Vagina (tissue), 2 donors: Measurements from ENCODE around the gene HSPB2. TPM values are rescaled to one million over a fixed set of nuclear protein-coding genes. Genes with fewer than 3 reads are reported as not detected.

ENCODE experiments used
- DNase-seq, 2 donors: peaks; one replicate each; pipeline ENCODE4 v3.0.0-alpha.2; 2017; ENCODE audit errors: extremely low spot score in 2 of 2
- H3K27ac ChIP-seq: fragments of 200-600 bp; sonication (generic); one replicate; pipeline ENCODE4 v1.5.1; 2019
- H3K27me3 ChIP-seq: fragments of 200-600 bp; sonication (generic); one replicate; pipeline ENCODE4 v1.5.1; 2019
- H3K36me3 ChIP-seq, 2 donors: fragments of 200-600 bp; sonication (generic); one replicate each; pipeline ENCODE4 v1.5.1; 2017 to 2019
- H3K4me1 ChIP-seq: fragments of 200-600 bp; sonication (generic); one replicate; pipeline ENCODE4 v1.5.1; 2019
- H3K4me3 ChIP-seq, 2 donors: fragments of 200-600 bp; sonication (generic); 1 replicate in 1 of 2; 2 replicates in 1 of 2; pipeline ENCODE4 v1.5.1; 2016 to 2019
- H3K9me3 ChIP-seq: fragments of 200-600 bp; sonication (generic); one replicate; pipeline ENCODE4 v1.5.1; 2019
- POLR2A ChIP-seq, 2 donors: fragments of 450-650 bp; IDR thresholded peaks; one replicate each; pipeline ENCODE4 v1.6.1; 2017; ENCODE audit warnings: antibody characterized with exemption in 2 of 2, mild to moderate bottlenecking in 2 of 2, moderate library complexity in 2 of 2
- POLR2AphosphoS5 ChIP-seq, 2 donors: sonication (generic); formaldehyde crosslinking; IDR thresholded peaks; one replicate each; pipeline ENCODE4 v1.9.0; 2017; ENCODE audit warnings: antibody characterized with exemption in 2 of 2, mild to moderate bottlenecking in 2 of 2, low read depth in 1 of 2; ENCODE audit not compliant: insufficient read depth in 1 of 2
- intact Hi-C: fragments of 100-400 bp; cut with DNase I; formaldehyde crosslinking; loops from one replicate; pipeline ENCODE4 v1.15.1; 2023
- total RNA-seq: library from RNA; depleted of rRNA; stranded (reverse); fragments of >200 nt; gene quantifications from one replicate; pipeline ENCODE4 v1.2.3, GENCODE V29; 2016
- TF ChIP-seq, protein P1 (sequence below), 3 experiments: fragments of 450-650 bp in 2 of 3; fragments of 200-600 bp in 1 of 3; sonication (generic) in 1 of 3; IDR thresholded peaks; one replicate each; pipeline ENCODE4 v1.5.1; 2017 to 2019; ENCODE audit warnings: antibody characterized with exemption in 3 of 3, mild to moderate bottlenecking in 2 of 3, moderate library complexity in 2 of 3

Gene HSPB2
- total RNA-seq, 1 donor from 2014 or later, result not detected

DNA sequence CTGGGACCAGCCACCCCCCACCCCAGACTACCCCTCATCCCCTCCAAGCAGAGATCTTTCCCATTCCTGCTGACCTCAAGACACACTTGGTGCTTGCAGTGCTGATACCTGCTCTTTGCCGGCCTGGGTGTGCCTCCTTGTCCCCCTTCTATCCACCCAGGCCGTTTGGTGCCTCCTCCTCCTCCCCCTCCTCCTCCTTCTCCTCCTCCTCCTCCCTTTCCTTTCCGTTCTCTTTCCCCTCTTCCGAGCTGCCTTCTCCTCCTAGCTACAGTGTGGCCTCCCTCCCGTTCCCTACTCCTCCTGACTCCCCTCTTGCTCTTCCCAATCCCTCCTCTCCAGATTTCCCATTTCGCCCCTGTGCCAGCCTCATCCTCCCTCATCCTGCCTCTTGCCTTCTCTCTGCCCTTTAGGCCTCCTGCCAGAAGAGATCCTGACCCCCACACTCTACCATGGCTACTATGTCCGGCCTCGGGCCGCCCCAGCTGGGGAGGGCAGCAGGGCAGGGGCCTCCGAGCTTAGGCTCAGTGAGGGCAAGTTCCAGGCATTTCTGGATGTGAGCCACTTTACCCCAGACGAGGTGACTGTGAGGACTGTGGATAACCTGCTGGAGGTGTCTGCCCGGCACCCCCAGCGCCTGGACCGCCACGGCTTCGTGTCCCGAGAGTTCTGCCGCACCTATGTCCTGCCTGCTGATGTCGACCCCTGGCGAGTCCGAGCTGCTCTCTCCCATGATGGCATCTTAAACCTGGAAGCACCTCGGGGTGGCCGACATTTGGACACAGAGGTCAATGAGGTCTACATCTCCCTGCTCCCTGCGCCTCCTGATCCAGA, 712 bp downstream of the HSPB2 start:
- Histone ChIP-seq H3K9me3 (no peaks in the 10 kb centered on the region), H3K27ac (peak overlapping the region; percentile 99), H3K27me3 (no peaks in the 10 kb centered on the region), H3K4me3 (peak overlapping the region; percentile 58 to 69), H3K4me1 (peaks cover 45% of the 10 kb centered on the region), H3K36me3 (peaks cover 0 to 5% of the 10 kb centered on the region in 2 donors)
- no peak for DNase-seq
- intact Hi-C loops, result no loop called here
- TF ChIP-seq POLR2A (IDR thresholded peaks at IDR 0.05) (no peak), POLR2AphosphoS5 (IDR thresholded peaks at IDR 0.05; ENCODE audit: insufficient read depth in 1 of 2, low read depth in 1 of 2) (peak in 1 of 2 donors; percentile 52)

DNA sequence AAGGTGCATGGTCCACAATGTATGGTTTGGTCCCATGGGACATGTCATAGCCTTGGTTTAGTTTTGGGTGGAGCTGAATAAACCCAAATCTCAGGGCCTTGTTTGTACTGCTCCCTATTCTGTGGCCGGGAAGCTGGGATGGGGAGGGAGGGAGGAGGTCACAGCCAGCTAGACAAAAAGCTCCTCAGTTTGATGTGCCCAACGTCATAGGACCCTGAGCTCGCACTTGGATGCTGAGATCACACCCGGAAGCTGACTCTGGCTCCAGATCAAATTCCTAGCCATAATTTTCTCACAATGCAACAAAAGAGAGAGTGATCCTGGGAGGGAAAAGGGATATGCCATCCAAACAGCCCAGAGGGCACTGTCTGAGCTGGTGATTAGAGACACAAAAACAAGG, 1.5 kb downstream of the HSPB2 start:
- intact Hi-C loops, result no loop called here
- Histone ChIP-seq H3K36me3 (no peaks in the 10 kb centered on the region), H3K4me3 (peak overlapping the region; percentile 58 to 69), H3K4me1 (peaks cover 46% of the 10 kb centered on the region), H3K9me3 (no peaks in the 10 kb centered on the region), H3K27me3 (no peaks in the 10 kb centered on the region), H3K27ac (peak overlapping the region; percentile 99)
- no peak for DNase-seq
- TF ChIP-seq, protein P1, sequence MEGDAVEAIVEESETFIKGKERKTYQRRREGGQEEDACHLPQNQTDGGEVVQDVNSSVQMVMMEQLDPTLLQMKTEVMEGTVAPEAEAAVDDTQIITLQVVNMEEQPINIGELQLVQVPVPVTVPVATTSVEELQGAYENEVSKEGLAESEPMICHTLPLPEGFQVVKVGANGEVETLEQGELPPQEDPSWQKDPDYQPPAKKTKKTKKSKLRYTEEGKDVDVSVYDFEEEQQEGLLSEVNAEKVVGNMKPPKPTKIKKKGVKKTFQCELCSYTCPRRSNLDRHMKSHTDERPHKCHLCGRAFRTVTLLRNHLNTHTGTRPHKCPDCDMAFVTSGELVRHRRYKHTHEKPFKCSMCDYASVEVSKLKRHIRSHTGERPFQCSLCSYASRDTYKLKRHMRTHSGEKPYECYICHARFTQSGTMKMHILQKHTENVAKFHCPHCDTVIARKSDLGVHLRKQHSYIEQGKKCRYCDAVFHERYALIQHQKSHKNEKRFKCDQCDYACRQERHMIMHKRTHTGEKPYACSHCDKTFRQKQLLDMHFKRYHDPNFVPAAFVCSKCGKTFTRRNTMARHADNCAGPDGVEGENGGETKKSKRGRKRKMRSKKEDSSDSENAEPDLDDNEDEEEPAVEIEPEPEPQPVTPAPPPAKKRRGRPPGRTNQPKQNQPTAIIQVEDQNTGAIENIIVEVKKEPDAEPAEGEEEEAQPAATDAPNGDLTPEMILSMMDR (IDR thresholded peaks at IDR 0.05), result no peak
- TF ChIP-seq POLR2AphosphoS5 (IDR thresholded peaks at IDR 0.05; ENCODE audit: insufficient read depth in 1 of 2, low read depth in 1 of 2) (peak in 1 of 2 donors; percentile 52), POLR2A (IDR thresholded peaks at IDR 0.05) (peak in 1 of 2 donors; percentile 35)

DNA sequence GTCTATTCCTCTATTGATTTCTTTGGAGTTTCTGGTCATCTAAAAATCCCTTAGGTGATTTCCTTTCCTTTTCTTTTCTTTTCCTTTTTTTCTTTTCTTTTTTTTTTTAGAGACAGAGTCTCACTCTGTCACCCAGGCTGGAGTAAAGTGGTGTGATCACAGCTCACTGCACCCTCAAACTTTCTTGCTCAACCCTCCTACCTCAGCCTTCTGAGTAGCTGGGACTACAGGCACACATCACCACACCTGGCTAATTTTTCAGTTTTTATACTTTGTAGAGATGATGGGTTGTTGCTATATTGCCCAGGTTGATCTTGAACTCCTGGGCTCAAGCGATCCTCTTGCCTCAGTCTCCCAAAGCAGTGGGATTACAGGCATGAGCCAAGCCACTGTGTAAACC, 4.2 kb downstream of the HSPB2 start:
- Histone ChIP-seq H3K9me3 (no peaks in the 10 kb centered on the region), H3K27me3 (no peaks in the 10 kb centered on the region), H3K4me1 (peaks cover 25% of the 10 kb centered on the region), H3K27ac (no peak overlapping the region), H3K4me3 (no peak overlapping the region), H3K36me3 (no peaks in the 10 kb centered on the region)
- intact Hi-C loops, result no loop called here
- TF ChIP-seq, protein P1 (IDR thresholded peaks at IDR 0.05), result no peak
- no peak for TF ChIP-seq POLR2A (IDR thresholded peaks at IDR 0.05)
- TF ChIP-seq POLR2AphosphoS5 (IDR thresholded peaks at IDR 0.05; ENCODE audit: insufficient read depth in 1 of 2, low read depth in 1 of 2), result no peak
- no peak for DNase-seq

DNA sequence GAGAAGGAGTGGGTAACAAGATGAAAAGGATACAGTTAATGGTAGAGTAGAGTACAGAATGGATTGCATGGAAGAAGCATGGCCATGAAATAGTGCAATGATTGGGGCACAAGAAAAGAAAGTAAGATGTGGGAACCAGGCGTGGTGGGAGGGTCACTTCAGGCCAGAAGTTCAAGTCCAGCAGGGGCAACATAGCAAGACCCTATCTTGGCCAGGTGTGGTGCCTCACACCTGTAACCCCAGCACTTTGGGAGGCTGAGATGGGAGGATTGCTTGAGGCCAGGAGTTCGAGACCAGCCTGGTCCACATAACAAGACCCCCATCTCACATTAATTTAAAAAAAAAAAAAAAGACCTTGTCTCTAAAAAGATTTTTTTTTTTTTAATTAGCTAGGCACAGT, 4.8 kb downstream of the HSPB2 start:
- intact Hi-C loops, result no loop called here
- Histone ChIP-seq H3K27me3 (no peaks in the 10 kb centered on the region), H3K27ac (no peak overlapping the region)

DNA sequence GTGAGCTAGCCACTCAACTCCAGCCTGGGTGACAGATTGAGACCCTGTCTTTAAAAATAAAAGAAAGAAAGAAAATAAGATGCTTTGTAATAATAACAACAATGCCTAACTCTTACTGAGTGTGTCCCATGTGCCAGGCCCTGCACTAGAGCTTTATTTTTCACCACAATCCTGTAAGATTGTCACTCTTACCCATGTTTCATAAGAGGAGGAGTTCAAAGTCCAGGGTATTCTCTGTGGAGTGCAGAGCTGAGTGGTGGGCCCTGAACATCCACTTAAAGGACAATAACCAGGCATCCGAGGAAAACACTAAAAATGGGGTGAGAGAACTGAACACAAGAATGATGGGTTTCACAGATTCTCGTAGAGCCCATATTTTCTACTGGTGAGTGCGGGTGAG, 5.3 kb downstream of the HSPB2 start:
- Histone ChIP-seq H3K4me1 (peaks cover 29% of the 10 kb centered on the region), H3K27me3 (no peaks in the 10 kb centered on the region), H3K27ac (peak overlapping the region; percentile 50), H3K9me3 (no peaks in the 10 kb centered on the region), H3K36me3 (no peaks in the 10 kb centered on the region), H3K4me3 (no peak overlapping the region)
- DNase-seq, result no peak
- TF ChIP-seq POLR2A (IDR thresholded peaks at IDR 0.05), result no peak
- TF ChIP-seq, protein P1 (IDR thresholded peaks at IDR 0.05), result no peak
- no peak for TF ChIP-seq POLR2AphosphoS5 (IDR thresholded peaks at IDR 0.05; ENCODE audit: insufficient read depth in 1 of 2, low read depth in 1 of 2)
- intact Hi-C loops, result no loop called here

More for the DNA sequence above, 4.8 kb downstream of the HSPB2 start:
- Histone ChIP-seq H3K36me3 (no peaks in the 10 kb centered on the region), H3K4me1 (peaks cover 25% of the 10 kb centered on the region), H3K4me3 (no peak overlapping the region), H3K9me3 (no peaks in the 10 kb centered on the region)
- TF ChIP-seq POLR2A (IDR thresholded peaks at IDR 0.05) (no peak), POLR2AphosphoS5 (IDR thresholded peaks at IDR 0.05; ENCODE audit: insufficient read depth in 1 of 2, low read depth in 1 of 2) (no peak)
- TF ChIP-seq, protein P1 (IDR thresholded peaks at IDR 0.05), result no peak
- no peak for DNase-seq
